Prostate gland (tissue), 2 donors: Measurements from ENCODE around the gene BANP. TPM values are rescaled to one million over a fixed set of nuclear protein-coding genes. Genes with fewer than 3 reads are reported as not detected.
"Not testable (repeated sequence)": the region's sequence is repeated elsewhere in the genome, so short reads cannot be mapped to it uniquely, and the experiment has no call there.

Experiments used
- DNase-seq: peaks from one replicate; pipeline ENCODE4 v3.0.0-alpha.2; 2019; ENCODE audit warnings: low spot score
- H3K27ac ChIP-seq, 2 donors: fragments of 200-600 bp; sonication (generic); 2 replicates each; pipeline ENCODE4 v1.5.1; 2017 to 2019
- H3K27me3 ChIP-seq: fragments of 200-600 bp; sonication (generic); replicated peaks from 2 replicates; pipeline ENCODE4 v1.5.1; 2019; ENCODE audit not compliant: insufficient read depth
- H3K36me3 ChIP-seq, 2 donors: fragments of 200-600 bp; sonication (generic); 1 replicate in 1 of 2; 2 replicates in 1 of 2; pipeline versions ENCODE4 v1.5.1 to v1.8.1; 2017 to 2019
- H3K4me1 ChIP-seq: fragments of 200-600 bp; sonication (generic); replicated peaks from 2 replicates; pipeline ENCODE4 v1.5.1; 2019
- H3K4me3 ChIP-seq, 2 donors: fragments of 200-600 bp; sonication (generic); 2 replicates each; pipeline ENCODE4 v1.5.1; 2017 to 2019
- H3K9me3 ChIP-seq: fragments of 200-600 bp; sonication (generic); 2 replicates; pipeline ENCODE4 v1.5.1; 2017
- CTCF ChIP-seq, 4 experiments: fragments of 200-600 bp in 2 of 4; fragments of 450-650 bp in 2 of 4; sonication (generic) in 2 of 4; IDR thresholded peaks; 1 replicate in 3 of 4; 2 replicates in 1 of 4; pipeline ENCODE4 v1.5.1; 2016 to 2019; ENCODE audit warnings: antibody characterized with exemption in 4 of 4, mild to moderate bottlenecking in 2 of 4, moderate library complexity in 2 of 4
- POLR2A ChIP-seq: fragments of 450-650 bp; IDR thresholded peaks from one replicate; pipeline ENCODE4 v1.6.1; 2016; ENCODE audit warnings: antibody characterized with exemption, mild to moderate bottlenecking
- POLR2AphosphoS5 ChIP-seq: sonication (generic); formaldehyde crosslinking; IDR thresholded peaks from one replicate; pipeline ENCODE4 v1.6.1; 2017; ENCODE audit warnings: antibody characterized with exemption
- WGBS: methylation state at CpG from one replicate; pipeline ENCODE4 v1.1.5; 2018; 5-methylcytosine and 5-hydroxymethylcytosine counted together
- intact Hi-C: fragments of 100-400 bp; cut with DNase I; formaldehyde crosslinking; loops from one replicate; pipeline ENCODE4 v1.14.2; 2022
- total RNA-seq, 2 donors: library from RNA; depleted of rRNA; stranded (reverse); fragments of >200 nt; gene quantifications; one replicate each; pipeline ENCODE4 v1.1.0, GENCODE V29; 2016

Gene BANP
- total RNA-seq, 2 donors from 2014 or later: 32.2 to 47.3 TPM

GRCh38 chr16:87933140-87933495, 18.1 kb upstream of the BANP start:
- no peak for DNase-seq
- no peaks in the 10 kb centered on the region for H3K36me3 ChIP-seq
- intact Hi-C loops: no loop called here
- no peak overlapping the region for H3K4me3 ChIP-seq
- no peaks in the 10 kb centered on the region for H3K4me1 ChIP-seq
- TF ChIP-seq CTCF (IDR thresholded peaks at IDR 0.05) (no peak), POLR2A (no peak), POLR2AphosphoS5 (no peak)
- H3K9me3 ChIP-seq: no peaks in the 10 kb centered on the region
- H3K27me3 ChIP-seq: no peaks in the 10 kb centered on the region
- H3K27ac ChIP-seq: no peak overlapping the region
- WGBS: 91% methylated on average over 3 of the region's 3 CpGs

- H3K27ac ChIP-seq, H3K27me3 ChIP-seq, H3K9me3 ChIP-seq, intact Hi-C loops, H3K36me3 ChIP-seq, H3K4me1 ChIP-seq, H3K4me3 ChIP-seq, DNase-seq: not testable (repeated sequence)
- 87% methylated on average over 15 of the region's 19 CpGs for WGBS
Measured at GRCh38 chr16:87934752-87935425, 16.3 kb upstream of the BANP start.

GRCh38 chr16:87936016-87936374, 15.2 kb upstream of the BANP start:
- 82% methylated on average over 14 of the region's 14 CpGs for WGBS
- DNase-seq, H3K4me3 ChIP-seq, H3K36me3 ChIP-seq, H3K4me1 ChIP-seq, H3K27ac ChIP-seq, H3K9me3 ChIP-seq, intact Hi-C loops, H3K27me3 ChIP-seq: not testable (repeated sequence)

- no peak within 1 kb of the TSS for H3K27ac ChIP-seq
- H3K4me1 ChIP-seq: no peaks in the 10 kb centered on the region
- no peaks in the 10 kb centered on the region for H3K27me3 ChIP-seq
- H3K4me3 ChIP-seq: no peak within 1 kb of the TSS
- H3K36me3 ChIP-seq: no peaks in the 10 kb centered on the region
- TF ChIP-seq POLR2A (no peak), POLR2AphosphoS5 (no peak), CTCF (IDR thresholded peaks at IDR 0.05) (no peak)
- H3K9me3 ChIP-seq: no peaks in the 10 kb centered on the region
- intact Hi-C loops: no loop called here
- 90% methylated on average over 13 of the region's 15 CpGs for WGBS
- no peak for DNase-seq
Measured at GRCh38 chr16:87936375-87937230, 14.6 kb upstream of the BANP start, which contains the start of gene CA5A. CA5A (minus strand) TSS chr16:87936529; CDS start chr16:87936450, 79 bp downstream.

GRCh38 chr16:87937231-87937542, 14.0 kb upstream of the BANP start:
- 87% methylated on average over 7 of the region's 7 CpGs for WGBS
- H3K4me1 ChIP-seq, intact Hi-C loops, H3K27me3 ChIP-seq, DNase-seq, H3K4me3 ChIP-seq, H3K27ac ChIP-seq, H3K36me3 ChIP-seq, H3K9me3 ChIP-seq: not testable (repeated sequence)

- Histone ChIP-seq H3K9me3 (no peaks in the 10 kb centered on the region), H3K4me3 (no peak overlapping the region), H3K27ac (no peak overlapping the region), H3K36me3 (no peaks in the 10 kb centered on the region), H3K4me1 (no peaks in the 10 kb centered on the region), H3K27me3 (no peaks in the 10 kb centered on the region)
- 97% methylated on average over 4 of the region's 4 CpGs for WGBS
- DNase-seq: no peak
- no peak for TF ChIP-seq POLR2A
- TF ChIP-seq POLR2AphosphoS5: no peak
- TF ChIP-seq CTCF (IDR thresholded peaks at IDR 0.05): no peak
- intact Hi-C loops: no loop called here
Measured at GRCh38 chr16:87938412-87938949, 12.8 kb upstream of the BANP start.
